ENCODE results near the gene PWWP3B.

GRCh38 chrX:106178826-106179225 lies 10.7 kb downstream of the PWWP3B start:
- no peak for TF ChIP-seq CTCF (optimal IDR thresholded peaks at IDR 0.05 in 1 of 3, IDR thresholded peaks at IDR 0.05 in 1 of 3, conservative IDR thresholded peaks at IDR 0.05 in 1 of 3; ENCODE audit: extremely low read depth in 1 of 3, insufficient read depth in 2 of 3, low read length in 3 of 3)
- TF ChIP-seq EZH2 (IDR thresholded peaks at IDR 0.05; ENCODE audit: low read length): no peak

Measured in keratinocyte (primary cell).